Ishikawa (cell line): ENCODE data around the gene PRXL2A.

ENCODE experiments used
- CEBPB ChIP-seq: IDR thresholded peaks from 2 replicates; pipeline ENCODE4 v1.6.1; 2012
- NFIC ChIP-seq: IDR thresholded peaks from 2 replicates; pipeline ENCODE4 v1.6.1; 2012
- TAF1 ChIP-seq: IDR thresholded peaks from 2 replicates; pipeline ENCODE4 v1.6.1; 2012; ENCODE audit warnings: low read depth, mild to moderate bottlenecking
- ZBTB7A ChIP-seq: IDR thresholded peaks from 2 replicates; pipeline ENCODE4 v1.6.1; 2012; ENCODE audit warnings: low read depth
- TF ChIP-seq, protein P1 (sequence below): IDR thresholded peaks from 2 replicates; pipeline ENCODE4 v1.6.1; 2012

DNA sequence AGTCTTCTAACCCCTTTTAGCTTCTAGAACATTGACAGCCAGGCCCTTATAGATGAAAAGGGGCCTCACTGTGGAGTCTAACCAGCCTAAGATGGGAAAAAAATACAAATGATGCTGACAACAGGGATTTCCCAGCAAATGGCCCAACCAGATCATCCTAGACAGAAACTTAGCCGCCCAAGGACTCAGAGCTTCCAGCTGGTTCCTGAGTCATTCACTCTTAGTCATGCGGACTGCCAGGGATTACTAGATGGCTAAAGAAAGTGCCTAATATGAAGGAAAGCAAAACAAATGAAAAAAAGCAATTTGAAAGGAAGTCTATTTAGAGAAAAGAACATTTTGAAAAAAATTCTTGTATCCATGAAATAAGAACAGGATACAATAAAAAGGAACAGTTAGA is 69.5 kb downstream of the PRXL2A start:
- TF ChIP-seq ZBTB7A (no peak), CEBPB (no peak), TAF1 (no peak), NFIC (no peak)
- TF ChIP-seq, protein P1, sequence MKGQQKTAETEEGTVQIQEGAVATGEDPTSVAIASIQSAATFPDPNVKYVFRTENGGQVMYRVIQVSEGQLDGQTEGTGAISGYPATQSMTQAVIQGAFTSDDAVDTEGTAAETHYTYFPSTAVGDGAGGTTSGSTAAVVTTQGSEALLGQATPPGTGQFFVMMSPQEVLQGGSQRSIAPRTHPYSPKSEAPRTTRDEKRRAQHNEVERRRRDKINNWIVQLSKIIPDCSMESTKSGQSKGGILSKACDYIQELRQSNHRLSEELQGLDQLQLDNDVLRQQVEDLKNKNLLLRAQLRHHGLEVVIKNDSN: no peak
